ENCODE results near the gene CD83. TPM values are rescaled to one million over a fixed set of nuclear protein-coding genes. Genes with fewer than 3 reads are reported as not detected.

CD83 gene
- total RNA-seq, 1 donor from 2014 or later, result 1.8 TPM

GRCh38 chr6:14178083-14178445, 60.5 kb downstream of the CD83 start:
- peaks cover 6% of the 10 kb centered on the region for H3K27me3 ChIP-seq (ENCODE audit: insufficient read depth, low read length)
- no peak overlapping the region for H3K27ac ChIP-seq (ENCODE audit: low read depth, low read length)
- no peak overlapping the region for H3K4me2 ChIP-seq (ENCODE audit: low read length)
- H3K36me3 ChIP-seq (ENCODE audit: insufficient read depth, low read length), result no peaks in the 10 kb centered on the region
- H3K9ac ChIP-seq (ENCODE audit: low read length), result no peak overlapping the region
- H3K9me3 ChIP-seq (ENCODE audit: insufficient read depth, low read depth, low read length), result no peaks in the 10 kb centered on the region
- no peak overlapping the region for H3K4me3 ChIP-seq (ENCODE audit: insufficient read depth, low read depth, low read length)
- Mint-ChIP-seq H3K4me1 (ENCODE audit: low read depth, unreplicated experiment) (peaks cover 3% of the 10 kb centered on the region), H3K27me3 (ENCODE audit: low read depth, unreplicated experiment) (peaks cover 15% of the 10 kb centered on the region), H3K27ac (ENCODE audit: unreplicated experiment) (no peak overlapping the region), H3K9me3 (ENCODE audit: unreplicated experiment) (peaks cover 1% of the 10 kb centered on the region), H3K36me3 (ENCODE audit: low read depth, unreplicated experiment) (no peaks in the 10 kb centered on the region), H3K4me3 (ENCODE audit: unreplicated experiment) (no peak overlapping the region)
- H2AFZ ChIP-seq (ENCODE audit: low read depth, low read length), result no peak overlapping the region
- no peak for TF ChIP-seq EZH2 (IDR thresholded peaks at IDR 0.05; ENCODE audit: insufficient read depth, low read length)
- no peak for TF ChIP-seq CTCF (IDR thresholded peaks at IDR 0.05; ENCODE audit: insufficient read depth, low read depth, low read length)
- no peak for FAIRE-seq
- DNase-seq (ENCODE audit: low read depth), result peak; percentile 36
- H4K20me1 ChIP-seq (ENCODE audit: insufficient read depth, low read length), result no peaks in the 10 kb centered on the region
- H3K79me2 ChIP-seq (ENCODE audit: insufficient read depth, low read length), result no peaks in the 10 kb centered on the region
- no peaks in the 10 kb centered on the region for H3K4me1 ChIP-seq (ENCODE audit: insufficient read depth, low read length)

- Histone ChIP-seq H3K27ac (ENCODE audit: low read depth, low read length) (no peak overlapping the region), H3K4me3 (ENCODE audit: insufficient read depth, low read depth, low read length) (no peak overlapping the region), H3K36me3 (ENCODE audit: insufficient read depth, low read length) (no peaks in the 10 kb centered on the region), H3K4me1 (ENCODE audit: insufficient read depth, low read length) (no peaks in the 10 kb centered on the region), H3K9me3 (ENCODE audit: insufficient read depth, low read depth, low read length) (no peaks in the 10 kb centered on the region), H3K4me2 (ENCODE audit: low read length) (no peak overlapping the region), H4K20me1 (ENCODE audit: insufficient read depth, low read length) (no peaks in the 10 kb centered on the region), H2AFZ (ENCODE audit: low read depth, low read length) (no peak overlapping the region), H3K27me3 (ENCODE audit: insufficient read depth, low read length) (peaks cover 4% of the 10 kb centered on the region), H3K79me2 (ENCODE audit: insufficient read depth, low read length) (no peaks in the 10 kb centered on the region), H3K9ac (ENCODE audit: low read length) (no peak overlapping the region)
- no peak for FAIRE-seq
- Mint-ChIP-seq H3K27me3 (ENCODE audit: low read depth, unreplicated experiment) (peaks cover 8% of the 10 kb centered on the region), H3K36me3 (ENCODE audit: low read depth, unreplicated experiment) (no peaks in the 10 kb centered on the region), H3K4me1 (ENCODE audit: low read depth, unreplicated experiment) (peaks cover 3% of the 10 kb centered on the region), H3K4me3 (ENCODE audit: unreplicated experiment) (no peak overlapping the region), H3K9me3 (ENCODE audit: unreplicated experiment) (peaks cover 1% of the 10 kb centered on the region), H3K27ac (ENCODE audit: unreplicated experiment) (no peak overlapping the region)
- TF ChIP-seq EZH2 (IDR thresholded peaks at IDR 0.05; ENCODE audit: insufficient read depth, low read length) (no peak), CTCF (IDR thresholded peaks at IDR 0.05; ENCODE audit: insufficient read depth, low read depth, low read length) (no peak)
- no peak for DNase-seq (ENCODE audit: low read depth)
Observed at GRCh38 chr6:14180609-14181008, 63.0 kb downstream of the CD83 start.

- no peaks in the 10 kb centered on the region for H4K20me1 ChIP-seq (ENCODE audit: insufficient read depth, low read length)
- no peak overlapping the region for H3K4me2 ChIP-seq (ENCODE audit: low read length)
- FAIRE-seq (no peak), DNase-seq (ENCODE audit: low read depth) (no peak)
- H3K36me3 ChIP-seq (ENCODE audit: insufficient read depth, low read length), result no peaks in the 10 kb centered on the region
- H3K9me3 ChIP-seq (ENCODE audit: insufficient read depth, low read depth, low read length), result no peaks in the 10 kb centered on the region
- H3K4me3 ChIP-seq (ENCODE audit: insufficient read depth, low read depth, low read length), result no peak overlapping the region
- H3K79me2 ChIP-seq (ENCODE audit: insufficient read depth, low read length), result no peaks in the 10 kb centered on the region
- Mint-ChIP-seq H3K9me3 (ENCODE audit: unreplicated experiment) (peaks cover 1% of the 10 kb centered on the region), H3K27me3 (ENCODE audit: low read depth, unreplicated experiment) (peaks cover 3% of the 10 kb centered on the region), H3K27ac (ENCODE audit: unreplicated experiment) (no peak overlapping the region), H3K4me3 (ENCODE audit: unreplicated experiment) (no peak overlapping the region), H3K36me3 (ENCODE audit: low read depth, unreplicated experiment) (no peaks in the 10 kb centered on the region), H3K4me1 (ENCODE audit: low read depth, unreplicated experiment) (peaks cover under 1% of the 10 kb centered on the region)
- TF ChIP-seq EZH2 (IDR thresholded peaks at IDR 0.05; ENCODE audit: insufficient read depth, low read length), result no peak
- no peak for TF ChIP-seq CTCF (IDR thresholded peaks at IDR 0.05; ENCODE audit: insufficient read depth, low read depth, low read length)
- H3K27me3 ChIP-seq (ENCODE audit: insufficient read depth, low read length), result no peaks in the 10 kb centered on the region
- H3K4me1 ChIP-seq (ENCODE audit: insufficient read depth, low read length), result no peaks in the 10 kb centered on the region
- no peak overlapping the region for H3K27ac ChIP-seq (ENCODE audit: low read depth, low read length)
- no peak overlapping the region for H3K9ac ChIP-seq (ENCODE audit: low read length)
- H2AFZ ChIP-seq (ENCODE audit: low read depth, low read length), result no peak overlapping the region
Observed at GRCh38 chr6:14182916-14183315, 65.3 kb downstream of the CD83 start.

Other genes with a start within 250 kb of the CD83 start
- 5.4 and 8.3 TPM in 2 replicates for gene RNF182, start 192.8 kb upstream of the CD83 start, total RNA-seq